HS-5 (cell line): ENCODE data around the gene TAF5L.

Experiments
- DNase-seq: peaks from one replicate; pipeline ENCODE4 v3.0.0-alpha.2; 2012; ENCODE audit warnings: low read depth

TAF5L gene

GRCh38 chr1:229625915-229626831, at the start of gene TAF5L, which contains the start of gene URB2:
TAF5L (minus strand) TSS chr1:229626122; CDS start chr1:229614482, 11,640 bp downstream.
URB2 (plus strand) TSS chr1:229626247; CDS start chr1:229627634, 1,387 bp downstream.
- no peak for DNase-seq

- no peak for DNase-seq
These were observed 49.5 kb upstream of the TAF5L start for GRCh38 chr1:229675396-229675795.

GRCh38 chr1:229674042-229674441, 48.1 kb upstream of the TAF5L start:
- DNase-seq, result no peak

GRCh38 chr1:229672246-229672645, 46.3 kb upstream of the TAF5L start:
- DNase-seq, result no peak

GRCh38 chr1:229671310-229671709, 45.4 kb upstream of the TAF5L start:
- no peak for DNase-seq

GRCh38 chr1:229669333-229669732, 43.4 kb upstream of the TAF5L start:
- DNase-seq, result no peak

- no peak for DNase-seq
These were observed 40.7 kb upstream of the TAF5L start for GRCh38 chr1:229666585-229666984.

GRCh38 chr1:229665912-229666558, 40.1 kb upstream of the TAF5L start:
- no peak for DNase-seq

GRCh38 chr1:229664133-229664689, 38.3 kb upstream of the TAF5L start:
- no peak for DNase-seq

GRCh38 chr1:229661897-229662296, 36.0 kb upstream of the TAF5L start:
- no peak for DNase-seq

GRCh38 chr1:229661022-229661877, 35.3 kb upstream of the TAF5L start:
- DNase-seq, result no peak

GRCh38 chr1:229657993-229658755, 32.3 kb upstream of the TAF5L start:
- DNase-seq, result no peak

- DNase-seq, result no peak
These were observed 29.9 kb upstream of the TAF5L start for GRCh38 chr1:229655781-229656180.

- DNase-seq, result no peak
These were observed 27.5 kb upstream of the TAF5L start for GRCh38 chr1:229653420-229653819.

- no peak for DNase-seq
These were observed 25.6 kb upstream of the TAF5L start for GRCh38 chr1:229651546-229651945.

GRCh38 chr1:229650045-229650444, 24.1 kb upstream of the TAF5L start:
- DNase-seq, result no peak

- no peak for DNase-seq
These were observed 22.5 kb upstream of the TAF5L start for GRCh38 chr1:229648406-229648805.

GRCh38 chr1:229645324-229645993, 19.5 kb upstream of the TAF5L start:
- DNase-seq, result no peak

- no peak for DNase-seq
These were observed 18.2 kb upstream of the TAF5L start for GRCh38 chr1:229643996-229644745.

GRCh38 chr1:229642970-229643369, 17.0 kb upstream of the TAF5L start:
- no peak for DNase-seq
